ENCODE data around the gene NBR1. TPM values are rescaled to one million over a fixed set of nuclear protein-coding genes. Genes with fewer than 3 reads are reported as not detected.
A peak's percentile ranks its signal among the peaks of the same experiment; 100 is the strongest.
"Not testable (repeated sequence)": the region's sequence is repeated elsewhere in the genome, so short reads cannot be mapped to it uniquely, and the experiment has no call there.

Gene NBR1
- total RNA-seq, 1 donor from 2014 or later: 58.9 TPM

DNA sequence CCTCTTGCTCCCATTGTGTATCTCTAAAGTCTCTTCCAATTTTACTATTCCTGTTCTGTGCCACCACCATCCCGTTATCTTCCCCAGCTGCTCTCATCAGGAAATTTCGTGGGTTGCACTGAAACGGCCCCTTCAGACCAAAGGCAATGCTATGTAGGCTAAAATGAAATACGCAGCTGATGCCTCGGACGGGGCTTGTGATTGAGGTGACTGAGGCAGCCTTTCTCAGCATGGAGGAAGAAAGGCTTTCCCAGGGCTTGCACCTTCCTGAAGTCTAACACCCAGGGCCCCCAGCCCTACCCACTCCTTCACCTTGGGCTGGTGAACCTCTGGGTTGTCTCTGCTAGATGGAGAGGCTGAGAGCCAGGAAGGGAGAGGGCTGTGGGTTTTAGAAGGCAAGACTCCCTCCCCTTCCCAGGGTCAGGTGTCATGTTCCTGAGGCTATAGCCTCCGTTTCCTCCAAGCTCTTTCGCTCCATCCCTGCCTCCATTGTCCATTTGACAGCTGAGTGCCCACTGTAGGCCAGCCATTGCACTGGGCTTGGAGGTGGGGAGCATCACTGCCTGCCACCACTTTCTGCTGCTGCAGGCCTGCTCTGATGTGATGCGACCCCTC lies 49.6 kb downstream of the NBR1 start:
- no peak overlapping the region for H3K4me3 ChIP-seq
- H3K36me3 ChIP-seq: peaks cover 0 to 10% of the 10 kb centered on the region in 2 donors
- no peak for TF ChIP-seq POLR2A (IDR thresholded peaks at IDR 0.05)
- no peak for TF ChIP-seq POLR2AphosphoS5 (IDR thresholded peaks at IDR 0.05; ENCODE audit: insufficient read depth in 1 of 2, low read depth in 1 of 2)
- TF ChIP-seq, protein P1, sequence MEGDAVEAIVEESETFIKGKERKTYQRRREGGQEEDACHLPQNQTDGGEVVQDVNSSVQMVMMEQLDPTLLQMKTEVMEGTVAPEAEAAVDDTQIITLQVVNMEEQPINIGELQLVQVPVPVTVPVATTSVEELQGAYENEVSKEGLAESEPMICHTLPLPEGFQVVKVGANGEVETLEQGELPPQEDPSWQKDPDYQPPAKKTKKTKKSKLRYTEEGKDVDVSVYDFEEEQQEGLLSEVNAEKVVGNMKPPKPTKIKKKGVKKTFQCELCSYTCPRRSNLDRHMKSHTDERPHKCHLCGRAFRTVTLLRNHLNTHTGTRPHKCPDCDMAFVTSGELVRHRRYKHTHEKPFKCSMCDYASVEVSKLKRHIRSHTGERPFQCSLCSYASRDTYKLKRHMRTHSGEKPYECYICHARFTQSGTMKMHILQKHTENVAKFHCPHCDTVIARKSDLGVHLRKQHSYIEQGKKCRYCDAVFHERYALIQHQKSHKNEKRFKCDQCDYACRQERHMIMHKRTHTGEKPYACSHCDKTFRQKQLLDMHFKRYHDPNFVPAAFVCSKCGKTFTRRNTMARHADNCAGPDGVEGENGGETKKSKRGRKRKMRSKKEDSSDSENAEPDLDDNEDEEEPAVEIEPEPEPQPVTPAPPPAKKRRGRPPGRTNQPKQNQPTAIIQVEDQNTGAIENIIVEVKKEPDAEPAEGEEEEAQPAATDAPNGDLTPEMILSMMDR (IDR thresholded peaks at IDR 0.05): no peak
- no peaks in the 10 kb centered on the region for H3K4me1 ChIP-seq
- DNase-seq (ENCODE audit: extremely low spot score in 2 of 2): no peak
- no peaks in the 10 kb centered on the region for H3K9me3 ChIP-seq
- no peak overlapping the region for H3K27ac ChIP-seq
- H3K27me3 ChIP-seq: no peaks in the 10 kb centered on the region
- intact Hi-C loops (cut with DNase I): no loop called here

DNA sequence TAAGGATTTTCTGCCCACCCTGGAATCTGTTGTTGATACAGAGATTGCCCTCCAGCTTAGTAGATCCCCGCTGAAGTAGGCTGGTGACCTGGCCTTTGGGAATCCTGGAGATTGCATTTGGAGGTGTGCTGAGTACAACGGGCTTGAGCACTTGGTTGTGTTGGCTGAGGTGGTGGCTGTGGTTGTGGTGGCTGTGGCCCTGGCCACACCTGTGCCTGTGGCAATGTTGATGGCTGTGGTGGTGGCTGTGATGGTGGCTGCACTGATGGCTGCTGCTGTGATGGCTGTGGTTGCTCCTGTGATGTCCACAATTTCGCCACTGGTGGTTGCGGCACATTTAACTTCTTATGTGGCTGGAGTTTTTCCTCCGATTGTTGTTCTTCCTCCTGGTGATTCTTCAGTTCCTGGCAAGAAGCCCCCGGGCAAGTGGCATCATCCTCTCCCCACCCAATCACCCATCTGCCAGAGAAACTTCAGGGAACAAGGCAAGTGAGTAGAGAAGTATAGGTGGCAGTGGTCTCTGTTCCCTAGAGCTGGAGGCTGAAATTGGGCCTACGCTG lies 53.2 kb downstream of the NBR1 start:
- Histone ChIP-seq H3K27me3 (no peaks in the 10 kb centered on the region), H3K4me1 (no peaks in the 10 kb centered on the region), H3K27ac (no peak overlapping the region), H3K9me3 (no peaks in the 10 kb centered on the region), H3K36me3 (peaks cover 0 to 5% of the 10 kb centered on the region in 2 donors), H3K4me3 (no peak overlapping the region)
- intact Hi-C loops (cut with DNase I): no loop called here
- TF ChIP-seq POLR2AphosphoS5 (IDR thresholded peaks at IDR 0.05; ENCODE audit: insufficient read depth in 1 of 2, low read depth in 1 of 2) (no peak), POLR2A (IDR thresholded peaks at IDR 0.05) (no peak)
- TF ChIP-seq, protein P1 (IDR thresholded peaks at IDR 0.05): no peak
- peak in 1 of 2 donors; percentile 16 for DNase-seq (ENCODE audit: extremely low spot score in 2 of 2)

DNA sequence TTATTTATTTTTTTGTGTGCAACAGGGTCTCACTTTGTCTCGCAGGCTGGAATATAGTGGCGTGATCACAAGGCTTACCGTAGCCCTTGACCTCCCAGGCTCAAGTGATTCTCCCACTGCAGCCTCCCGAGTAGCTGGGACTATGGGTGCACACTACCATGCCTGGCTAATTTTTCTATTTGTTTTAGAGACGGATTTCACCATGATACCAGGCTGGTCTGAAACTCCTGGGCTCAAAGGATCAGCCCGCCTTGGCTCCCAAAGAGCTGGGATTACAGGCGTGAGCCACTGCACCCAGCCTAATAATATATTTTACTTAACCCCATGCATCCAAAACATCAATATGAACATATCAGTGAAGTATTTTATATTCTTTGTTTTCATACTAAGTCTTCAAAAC lies 55.4 kb downstream of the NBR1 start:
- TF ChIP-seq, protein P1 (IDR thresholded peaks at IDR 0.05): no peak
- TF ChIP-seq POLR2A (IDR thresholded peaks at IDR 0.05) (no peak), POLR2AphosphoS5 (IDR thresholded peaks at IDR 0.05; ENCODE audit: insufficient read depth in 1 of 2, low read depth in 1 of 2) (no peak)
- Histone ChIP-seq H3K9me3 (no peaks in the 10 kb centered on the region), H3K36me3 (peaks cover 0 to 5% of the 10 kb centered on the region in 2 donors), H3K4me1 (no peaks in the 10 kb centered on the region), H3K27me3 (no peaks in the 10 kb centered on the region), H3K27ac (no peak overlapping the region), H3K4me3 (no peak overlapping the region)
- intact Hi-C loops (cut with DNase I): no loop called here
- peak; percentile 20 to 28 for DNase-seq (ENCODE audit: extremely low spot score in 2 of 2)

DNA sequence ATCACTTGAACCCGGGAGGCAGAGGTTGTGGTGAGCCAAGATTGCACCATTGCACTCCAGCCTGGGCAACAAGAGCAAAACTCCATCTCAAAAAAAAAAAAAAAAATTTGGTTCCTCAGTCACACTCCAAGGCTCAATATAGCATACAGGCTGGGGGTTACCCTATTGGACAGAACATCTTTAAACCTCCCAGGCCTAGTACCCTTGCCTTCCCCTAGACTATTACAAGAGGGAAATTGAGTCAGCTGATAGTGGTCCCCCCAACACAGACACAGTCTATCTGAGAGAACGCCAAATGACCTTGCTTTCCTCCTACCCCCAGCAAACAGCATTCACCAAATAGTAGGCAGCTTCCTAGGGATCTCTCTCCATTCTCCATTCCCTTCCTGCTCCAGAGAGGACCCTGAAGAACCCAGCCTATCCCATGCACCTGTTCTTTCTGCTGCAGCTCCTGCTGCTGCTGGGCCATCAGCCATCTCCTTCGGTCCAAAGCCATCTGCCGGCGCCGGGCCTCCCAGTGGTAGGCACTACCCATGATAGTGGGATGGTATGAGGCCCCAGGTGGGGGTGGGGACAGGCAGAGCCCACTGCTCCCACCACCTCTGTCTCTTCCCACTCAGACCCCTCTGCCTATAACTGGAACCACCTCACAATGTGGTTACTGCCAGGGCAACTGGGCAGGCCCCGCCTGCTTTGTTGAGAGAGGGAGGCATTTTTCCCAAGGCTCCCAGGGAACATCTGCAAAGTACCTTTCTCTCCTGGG lies 57.2 kb downstream of the NBR1 start, which contains the start of gene CCDC200:
TSS of gene CCDC200 (minus strand) at position 604 of the 763 bp plus-strand sequence. CDS start at position 535, 69 bp downstream.
- H3K27me3 ChIP-seq: not testable (repeated sequence)

DNA sequence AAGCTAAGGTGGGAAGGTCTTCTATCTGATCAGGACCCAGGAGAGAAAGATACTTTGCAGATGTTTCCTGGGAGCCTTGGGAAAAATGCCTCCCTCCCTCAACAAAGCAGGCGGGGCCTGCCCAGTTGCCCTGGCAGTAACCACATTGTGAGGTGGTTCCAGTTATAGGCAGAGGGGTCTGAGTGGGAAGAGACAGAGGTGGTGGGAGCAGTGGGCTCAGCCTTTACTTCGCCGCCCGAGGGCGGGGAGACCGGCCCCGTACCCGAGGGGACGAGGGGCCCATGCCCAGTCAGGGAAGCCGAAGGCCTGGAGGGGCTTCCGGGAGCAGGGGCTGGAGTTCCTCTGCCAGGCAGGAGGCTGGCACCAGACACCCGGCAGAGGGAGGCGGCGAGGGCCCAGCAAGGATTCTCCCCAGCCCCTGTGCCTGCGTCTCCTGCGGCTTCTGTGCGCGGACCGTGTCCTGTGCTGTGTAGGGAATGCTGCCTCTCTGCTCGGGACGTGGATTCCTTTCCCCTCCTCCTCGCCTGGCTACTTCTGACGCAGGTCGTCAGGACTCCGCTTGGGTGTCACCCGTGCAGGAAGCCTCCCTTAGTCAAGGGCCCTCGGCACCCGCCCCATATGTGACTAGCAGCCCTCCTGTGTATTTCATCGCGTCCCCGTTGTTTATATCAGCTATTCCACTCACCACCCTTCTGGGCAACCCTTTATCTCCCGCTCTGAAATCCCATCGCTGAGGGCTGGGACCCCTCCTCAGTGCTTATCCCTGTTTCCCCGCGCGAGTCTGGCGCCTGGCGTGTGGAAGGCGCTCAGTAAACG lies 60.4 kb downstream of the NBR1 start:
- H3K4me1 ChIP-seq; H3K36me3 ChIP-seq; DNase-seq (ENCODE audit: extremely low spot score in 2 of 2); H3K9me3 ChIP-seq; intact Hi-C loops (cut with DNase I); H3K27me3 ChIP-seq: not testable (repeated sequence)
- Histone ChIP-seq H3K4me3 (peak overlapping the region; percentile 7 to 42), H3K27ac (peak overlapping the region; percentile 24)

More for the DNA sequence above, 57.2 kb downstream of the NBR1 start, which contains the start of gene CCDC200:
- H3K4me1 ChIP-seq; intact Hi-C loops (cut with DNase I); H3K4me3 ChIP-seq; H3K9me3 ChIP-seq; H3K36me3 ChIP-seq; H3K27ac ChIP-seq; DNase-seq (ENCODE audit: extremely low spot score in 2 of 2): not testable (repeated sequence)

DNA sequence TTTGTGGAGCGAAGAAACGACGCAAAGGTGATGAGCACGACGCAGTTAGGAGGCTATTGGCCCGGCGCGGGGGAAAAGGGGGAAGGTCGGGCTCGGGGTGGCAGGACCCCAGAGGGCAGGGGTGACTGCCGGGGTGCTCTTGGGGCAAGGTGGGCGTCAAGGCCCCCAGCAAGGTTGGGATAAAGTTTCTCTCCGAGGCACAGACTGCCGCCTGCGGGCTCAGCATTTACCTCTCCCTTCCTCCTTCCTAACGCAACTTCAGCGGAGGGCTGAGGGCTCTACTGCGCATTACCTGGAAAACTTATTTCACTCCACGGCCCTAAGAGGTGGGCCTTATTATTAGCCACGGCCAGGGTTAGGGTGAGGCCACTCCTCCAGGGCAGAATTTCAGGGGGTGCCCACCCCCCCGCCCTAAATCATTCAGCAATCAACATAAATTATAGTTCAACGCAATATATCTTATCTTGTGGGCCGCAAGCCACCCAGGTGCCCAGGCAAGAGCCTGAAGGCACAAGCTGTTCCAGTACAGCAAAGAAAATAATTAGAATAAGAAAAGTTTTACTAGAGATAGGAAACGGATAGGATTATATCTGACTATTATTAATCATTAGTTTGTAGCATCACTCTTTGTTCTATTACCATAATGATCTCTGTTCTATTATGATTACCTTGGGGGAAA lies 61.1 kb downstream of the NBR1 start:
- H3K27ac ChIP-seq: peak overlapping the region; percentile 24
- DNase-seq (ENCODE audit: extremely low spot score in 2 of 2): peak; percentile 25 to 67
- peak overlapping the region; percentile 7 to 42 for H3K4me3 ChIP-seq
- H3K9me3 ChIP-seq; H3K27me3 ChIP-seq; H3K36me3 ChIP-seq; H3K4me1 ChIP-seq; intact Hi-C loops (cut with DNase I): not testable (repeated sequence)

DNA sequence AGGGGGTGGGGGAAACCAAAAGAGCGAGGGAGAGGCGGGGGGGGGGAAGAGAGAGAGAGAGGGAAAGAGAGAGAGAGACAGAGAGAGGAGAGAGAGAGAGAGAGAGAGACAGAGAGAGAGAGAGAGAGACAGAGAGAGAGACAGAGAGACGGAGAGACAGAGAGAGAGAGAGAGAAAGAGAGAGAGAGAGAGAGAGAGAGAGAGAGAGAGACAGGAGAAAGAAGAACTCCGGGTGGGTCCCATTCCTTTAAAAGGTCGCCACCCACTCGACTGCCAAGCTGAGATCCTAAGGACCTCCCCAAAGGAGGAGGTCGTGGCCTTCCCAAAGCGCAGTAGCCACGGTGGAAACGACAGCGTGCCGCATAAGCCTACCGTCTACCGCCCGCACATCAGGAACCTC lies 62.2 kb downstream of the NBR1 start:
- H3K27me3 ChIP-seq; H3K36me3 ChIP-seq; H3K4me3 ChIP-seq; H3K4me1 ChIP-seq; intact Hi-C loops (cut with DNase I); H3K9me3 ChIP-seq; DNase-seq (ENCODE audit: extremely low spot score in 2 of 2); H3K27ac ChIP-seq: not testable (repeated sequence)

DNA sequence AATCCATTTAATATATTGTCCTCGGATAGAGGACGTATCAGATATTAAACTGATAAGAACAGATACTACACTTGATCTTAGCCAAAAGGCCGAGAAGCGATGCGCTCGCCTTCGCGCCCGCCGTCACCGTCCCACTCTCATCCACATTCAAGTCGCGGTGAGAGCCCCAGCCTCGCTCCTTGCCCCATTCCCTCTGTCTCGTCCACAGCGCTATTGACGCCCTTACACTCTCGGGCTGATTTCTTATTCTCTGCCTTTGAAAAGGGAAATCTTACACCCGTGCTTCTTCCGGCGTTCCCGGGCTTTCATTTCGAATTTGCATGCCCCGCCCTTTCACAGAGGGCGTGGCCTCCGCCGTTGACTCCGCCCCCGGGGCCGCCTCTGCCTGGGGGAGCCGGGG lies 62.9 kb downstream of the NBR1 start, which contains the start of gene RNU2-1:
TSS of gene RNU2-1 (minus strand) at position 101 of the 400 bp plus-strand sequence.
- H3K4me1 ChIP-seq; H3K36me3 ChIP-seq; H3K27ac ChIP-seq; H3K27me3 ChIP-seq; H3K4me3 ChIP-seq; intact Hi-C loops (cut with DNase I); H3K9me3 ChIP-seq; DNase-seq (ENCODE audit: extremely low spot score in 2 of 2): not testable (repeated sequence)

Measured in vagina (tissue), 2 donors.